GM10266 (cell line): Measurements from ENCODE around the gene FMO2.

Experiments used
- DNase-seq: peaks from one replicate; pipeline ENCODE4 v3.0.0; 2012; ENCODE audit errors: extremely low spot score
- CTCF ChIP-seq: IDR thresholded peaks from 2 replicates; pipeline ENCODE4 v1.5.1; 2012; ENCODE audit warnings: mild to moderate bottlenecking, low read depth; ENCODE audit not compliant: control insufficient read depth, insufficient read depth; ENCODE audit errors: missing control alignments

Gene FMO2

GRCh38 chr1:171188388-171189266 is 3.5 kb downstream of the FMO2 start:
- DNase-seq, result peak; percentile 58

GRCh38 chr1:171191992-171192391 is 6.9 kb downstream of the FMO2 start:
- no peak for TF ChIP-seq CTCF
- no peak for DNase-seq

More at GRCh38 chr1:171188388-171189266, 3.5 kb downstream of the FMO2 start:
- peak; percentile 75 for TF ChIP-seq CTCF

- TF ChIP-seq CTCF, result no peak
These were observed 10.7 kb downstream of the FMO2 start for GRCh38 chr1:171195767-171196166.

GRCh38 chr1:171196351-171196750 is 11.3 kb downstream of the FMO2 start:
- no peak for TF ChIP-seq CTCF
- no peak for DNase-seq

More at GRCh38 chr1:171195767-171196166, 10.7 kb downstream of the FMO2 start:
- DNase-seq, result no peak

GRCh38 chr1:171198081-171198480 is 13.0 kb downstream of the FMO2 start:
- no peak for TF ChIP-seq CTCF
- DNase-seq, result no peak

GRCh38 chr1:171204296-171204695 is 19.2 kb downstream of the FMO2 start:
- no peak for TF ChIP-seq CTCF
- no peak for DNase-seq
